GM19351 (cell line): Measurements from ENCODE around the gene FOXP4.

Source experiments
- ATAC-seq: cut with Tn5 transposase; IDR thresholded peaks from one replicate; pipeline ENCODE4 v1.9.1; 2021; ENCODE audit warnings: mild to moderate bottlenecking, moderate library complexity; ENCODE audit not compliant: unreplicated experiment

FOXP4 gene

GRCh38 chr6:41561931-41562911 lies 16.0 kb downstream of the FOXP4 start:
- ATAC-seq: no peak

GRCh38 chr6:41563060-41563776 lies 17.0 kb downstream of the FOXP4 start:
- no peak for ATAC-seq

GRCh38 chr6:41564448-41565142 lies 18.4 kb downstream of the FOXP4 start:
- ATAC-seq: no peak

GRCh38 chr6:41565701-41566100 lies 19.5 kb downstream of the FOXP4 start:
- ATAC-seq: no peak

GRCh38 chr6:41566961-41567360 lies 20.8 kb downstream of the FOXP4 start:
- ATAC-seq: no peak

DNA sequence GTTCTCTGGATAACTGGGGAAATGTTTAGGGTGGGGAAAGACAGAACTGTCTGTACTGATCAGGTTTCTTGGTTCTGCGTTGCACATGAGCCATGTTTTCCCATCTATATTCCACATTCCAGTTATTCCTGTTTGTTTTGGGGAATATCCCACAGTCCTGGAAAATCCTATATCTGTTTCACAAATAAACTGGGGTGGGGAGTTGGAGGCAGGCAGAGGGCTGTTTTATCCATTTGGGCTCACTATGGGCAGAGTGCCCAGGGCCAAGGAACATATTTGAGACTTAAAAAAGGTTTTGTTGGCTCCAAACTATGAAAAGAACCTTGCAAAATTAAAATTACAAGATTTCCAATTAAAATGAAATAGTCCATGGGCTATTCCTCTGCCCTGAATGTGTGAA lies 21.5 kb downstream of the FOXP4 start:
- no peak for ATAC-seq

GRCh38 chr6:41568202-41568584 lies 22.0 kb downstream of the FOXP4 start:
- ATAC-seq: no peak

DNA sequence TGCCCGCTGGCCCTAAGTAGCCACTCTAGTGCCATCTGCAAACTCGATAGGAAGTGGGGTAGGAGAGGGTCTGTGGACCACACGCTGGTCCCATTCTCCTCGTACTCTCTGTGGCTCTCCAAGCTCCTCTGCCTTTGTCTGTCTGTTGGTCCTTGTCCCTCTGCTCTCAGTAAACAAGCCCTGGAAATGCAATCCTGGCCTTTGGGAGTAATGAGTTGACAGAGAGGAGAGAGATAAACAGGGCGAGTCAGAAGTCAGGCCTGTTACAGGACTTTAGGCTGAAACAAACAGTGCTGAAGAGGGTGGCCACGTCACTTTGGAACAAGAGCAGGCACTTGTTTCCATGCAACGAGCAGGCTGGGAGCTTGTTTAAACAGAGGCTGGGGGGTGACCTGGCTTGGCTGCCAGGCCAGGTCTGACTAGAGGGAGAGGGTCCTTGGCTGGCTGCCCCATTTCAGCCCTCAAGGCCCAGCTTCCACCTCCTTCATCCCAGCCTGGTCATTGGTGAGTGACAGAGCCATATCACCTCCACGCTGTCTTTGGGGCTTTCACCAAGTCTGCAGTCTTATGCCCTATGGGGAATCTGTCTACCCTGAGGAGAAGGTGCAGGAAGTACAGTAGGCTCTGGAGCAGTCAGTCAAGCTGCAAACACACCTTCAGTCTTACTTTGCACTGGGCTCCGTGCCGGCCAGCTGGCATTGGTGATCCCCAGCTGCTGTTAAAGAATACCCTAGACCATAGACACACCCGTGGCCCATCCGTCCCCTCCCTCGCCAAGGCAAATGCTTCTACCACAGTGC lies 22.6 kb downstream of the FOXP4 start:
- no peak for ATAC-seq

DNA sequence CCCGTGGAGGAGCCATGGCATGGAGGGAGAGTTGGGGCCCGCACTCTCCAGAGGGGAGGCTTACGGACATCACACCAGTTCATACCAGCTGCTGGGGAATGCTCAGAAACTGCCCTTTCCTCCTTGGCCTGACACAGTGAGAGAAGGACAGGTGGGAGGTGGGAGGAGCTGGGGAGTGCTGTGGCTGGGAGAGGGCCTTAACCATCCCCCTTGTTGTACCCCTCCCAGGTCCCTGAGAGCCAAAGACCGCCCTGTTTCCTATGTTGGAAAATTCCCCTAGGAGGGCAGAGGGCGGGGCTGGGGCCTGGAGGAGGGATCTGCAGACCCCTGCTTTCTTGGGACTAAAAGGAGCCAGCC lies 24.1 kb downstream of the FOXP4 start:
- ATAC-seq: no peak

DNA sequence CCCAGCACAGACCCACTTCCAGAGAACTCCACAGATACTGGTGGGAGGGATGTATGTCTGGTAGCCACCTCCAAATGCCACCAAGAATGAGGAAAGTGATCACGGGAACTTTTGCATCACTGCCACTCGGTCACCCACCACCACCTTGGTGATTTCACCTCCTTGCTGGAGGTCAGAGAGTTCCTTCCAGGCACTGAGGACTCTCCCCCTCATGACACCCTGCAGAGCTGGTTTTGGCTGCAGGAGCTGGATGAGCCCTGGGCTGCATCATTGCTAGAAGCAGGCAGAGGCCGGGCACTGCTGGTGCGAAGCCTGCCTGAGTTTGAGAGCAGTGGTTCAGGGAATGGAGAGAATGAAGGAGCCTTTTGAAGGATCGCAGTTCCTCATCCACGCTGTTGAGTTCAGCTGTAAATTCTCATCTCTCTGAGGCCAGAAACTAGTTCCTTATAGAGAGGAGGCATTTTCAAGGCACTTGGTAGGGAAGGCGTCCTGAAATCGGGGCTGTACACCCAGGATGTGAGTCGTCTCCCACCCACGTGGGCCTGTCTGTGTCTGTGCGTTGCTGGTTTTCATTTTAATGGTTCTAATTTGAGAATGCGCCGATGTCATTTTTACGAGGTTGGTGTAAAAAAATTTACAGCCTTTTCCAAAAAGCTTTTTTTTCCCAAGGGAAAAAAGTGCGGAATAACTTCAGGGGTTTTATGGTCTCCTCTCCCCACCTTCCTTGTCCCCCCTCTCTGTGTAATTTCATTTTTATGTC lies 25.0 kb downstream of the FOXP4 start:
- ATAC-seq: no peak

GRCh38 chr6:41572613-41573012 lies 26.4 kb downstream of the FOXP4 start:
- no peak for ATAC-seq

DNA sequence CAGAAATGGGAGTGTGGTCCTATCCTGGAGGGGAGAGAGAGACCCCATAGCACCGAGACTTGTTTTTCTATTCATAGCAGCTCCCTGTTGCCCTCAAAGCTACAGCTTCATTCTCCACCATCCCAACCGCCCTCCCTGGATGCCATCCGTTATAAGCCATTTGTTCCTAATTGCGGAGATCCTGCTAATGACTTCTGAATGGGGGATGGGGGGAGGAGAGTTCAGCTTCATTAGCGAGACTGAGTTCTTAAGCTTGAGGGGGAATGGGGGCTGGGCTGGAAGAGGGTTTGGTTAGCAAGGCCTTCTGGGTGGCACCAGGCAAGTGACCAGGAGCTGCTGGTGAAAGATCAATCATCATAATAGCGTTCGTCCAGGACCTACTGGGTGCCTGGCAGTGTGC lies 27.1 kb downstream of the FOXP4 start:
- no peak for ATAC-seq

DNA sequence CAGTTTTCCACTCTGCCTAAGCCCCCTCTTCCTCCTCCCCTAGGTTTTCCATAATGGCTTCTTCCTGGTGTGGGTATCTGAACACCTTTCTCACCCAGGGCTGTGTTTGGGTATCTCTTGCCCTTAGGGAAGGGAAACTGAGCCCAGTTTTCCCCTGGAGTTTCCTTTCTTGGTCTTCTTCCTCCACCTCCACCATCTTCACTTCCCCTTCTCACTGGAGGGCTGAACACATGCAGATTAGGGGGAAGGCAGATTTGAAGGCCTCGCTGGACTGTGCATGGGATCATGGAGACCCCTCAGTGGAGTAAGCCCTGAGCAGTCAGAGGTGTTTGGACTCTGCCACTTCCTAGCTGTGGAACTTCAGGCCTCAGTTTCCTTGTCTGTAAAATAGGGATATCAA lies 27.8 kb downstream of the FOXP4 start:
- no peak for ATAC-seq

DNA sequence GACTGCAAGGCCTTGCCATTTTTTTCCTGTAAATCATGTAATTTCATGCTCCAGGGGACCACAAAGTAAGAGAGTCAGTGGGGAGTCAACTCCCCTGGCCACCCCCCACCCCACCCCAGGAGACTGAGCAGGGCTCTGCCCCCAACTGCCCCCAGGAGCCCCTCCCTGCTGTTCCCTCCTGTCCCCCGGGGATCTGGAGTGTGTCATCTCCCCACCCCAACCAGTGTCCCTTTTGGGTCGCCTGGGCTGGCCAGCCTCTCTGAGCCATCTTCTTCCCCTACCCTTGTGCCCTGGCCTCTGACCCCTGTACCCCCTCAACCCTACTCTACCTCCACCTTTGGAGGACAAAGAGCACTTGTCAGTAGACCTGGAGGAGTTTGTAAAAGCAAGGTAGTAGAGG lies 29.4 kb downstream of the FOXP4 start:
- no peak for ATAC-seq

DNA sequence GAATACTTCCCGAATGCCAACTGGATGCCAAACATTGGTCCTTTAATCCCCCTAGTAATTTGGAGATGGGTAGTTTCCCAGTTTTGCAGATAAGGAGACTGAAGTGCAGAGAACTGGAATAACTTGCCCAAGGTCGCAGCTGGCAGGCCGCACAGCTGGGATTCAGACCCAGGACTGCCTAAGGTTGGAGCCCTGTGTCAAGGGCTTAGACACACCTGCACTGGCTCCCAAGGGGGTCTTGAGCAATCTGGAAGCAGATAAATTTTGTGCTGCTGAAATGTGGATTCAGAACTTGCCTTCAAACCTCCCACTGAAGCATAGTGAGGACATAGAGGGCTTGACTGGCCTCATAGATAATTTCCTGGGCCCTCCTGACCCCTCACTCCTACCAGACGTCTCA lies 30.5 kb downstream of the FOXP4 start:
- ATAC-seq: no peak

DNA sequence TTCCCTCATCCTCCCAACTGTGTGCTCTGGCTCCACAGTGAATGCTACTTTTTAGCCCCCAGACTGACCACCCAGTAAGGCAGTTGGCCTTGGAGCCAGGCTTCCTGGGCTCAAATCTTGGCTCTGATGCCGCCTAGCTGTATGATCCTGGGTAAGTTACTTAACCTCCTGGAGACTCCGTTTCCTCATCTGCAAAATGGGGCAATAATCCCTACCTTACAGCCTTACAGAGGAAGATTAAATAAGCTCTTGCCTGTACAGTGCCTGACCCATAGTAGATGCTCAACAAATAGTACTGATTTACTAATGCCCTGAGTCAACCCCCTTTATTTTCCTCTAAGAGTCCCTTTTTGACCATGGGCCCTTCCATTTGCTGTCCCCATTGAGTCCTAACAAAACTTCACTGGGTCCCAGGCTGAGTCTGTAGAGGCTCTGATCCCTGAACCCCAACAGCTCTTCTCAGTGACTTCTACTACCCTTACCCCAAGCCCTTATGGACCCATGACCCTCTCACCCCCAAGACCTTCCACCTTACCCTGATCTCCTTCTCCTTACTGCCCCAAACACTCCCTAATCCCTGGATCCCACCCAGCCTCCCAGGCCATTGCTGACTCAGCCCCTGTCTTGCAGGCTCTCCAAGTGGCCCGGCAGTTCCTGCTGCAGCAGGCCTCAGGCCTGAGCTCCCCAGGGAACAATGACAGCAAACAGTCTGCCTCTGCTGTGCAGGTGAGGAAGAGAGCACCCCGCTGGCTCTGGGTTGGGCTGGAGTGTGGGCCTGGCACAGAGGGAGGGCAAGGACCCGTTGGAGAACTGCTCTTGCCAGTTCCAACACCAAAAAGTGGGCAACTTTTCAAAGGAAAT lies 31.4 kb downstream of the FOXP4 start:
- ATAC-seq: no peak

GRCh38 chr6:41578217-41579087 lies 32.3 kb downstream of the FOXP4 start:
- ATAC-seq: no peak

DNA sequence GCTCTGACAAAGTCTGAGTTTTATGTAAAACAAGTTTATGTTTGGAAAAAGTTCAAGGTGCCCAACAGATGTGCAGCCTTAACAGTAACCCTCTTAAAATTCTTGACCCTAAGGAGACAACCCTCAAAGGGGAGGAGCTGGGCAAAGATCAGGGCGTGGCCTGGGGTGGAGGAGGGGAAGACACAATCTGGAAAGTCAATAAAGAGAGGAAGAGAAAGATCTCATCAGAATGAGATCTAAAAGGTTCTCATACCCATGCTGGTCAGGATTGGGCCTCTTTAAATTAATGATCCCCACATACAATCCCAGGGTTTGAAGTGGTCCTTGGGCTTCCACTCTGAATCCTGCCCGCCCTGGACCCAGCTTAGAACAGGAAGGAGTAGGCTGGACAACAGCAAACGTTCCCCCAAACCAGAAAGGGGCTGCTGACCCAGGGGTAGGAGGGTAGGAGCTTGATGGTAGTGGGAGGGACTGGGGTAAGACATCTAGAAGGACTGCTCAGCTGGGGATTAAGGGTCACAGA lies 33.0 kb downstream of the FOXP4 start:
- no peak for ATAC-seq
